NCI-H2107 treated with DMSO at 0.1 percent for 48 hours (cell line): Measurements from ENCODE around the gene PKP1.

ENCODE experiments used
- DNase-seq: peaks from one replicate; lab custom pipeline; 2025; ENCODE audit not compliant: unreplicated experiment; lab: John Stamatoyannopoulos, UW

Gene PKP1

GRCh38 chr1:201361652-201362504 lies 78.6 kb downstream of the PKP1 start:
- DNase-seq, result no peak

GRCh38 chr1:201362906-201363305 lies 79.6 kb downstream of the PKP1 start:
- no peak for DNase-seq

- no peak for DNase-seq
Observed at GRCh38 chr1:201363467-201363866, 80.2 kb downstream of the PKP1 start.

- no peak for DNase-seq
Observed at GRCh38 chr1:201364808-201365105, 81.5 kb downstream of the PKP1 start.

GRCh38 chr1:201365251-201365650 lies 81.9 kb downstream of the PKP1 start:
- DNase-seq, result no peak

GRCh38 chr1:201366696-201367095 lies 83.4 kb downstream of the PKP1 start:
- DNase-seq, result no peak

- DNase-seq, result no peak
Observed at GRCh38 chr1:201369209-201369608, 85.9 kb downstream of the PKP1 start.

GRCh38 chr1:201370500-201370899 lies 87.2 kb downstream of the PKP1 start:
- DNase-seq, result no peak

GRCh38 chr1:201371276-201371675 lies 88.0 kb downstream of the PKP1 start:
- no peak for DNase-seq

GRCh38 chr1:201371792-201372191 lies 88.5 kb downstream of the PKP1 start:
- DNase-seq, result no peak

GRCh38 chr1:201374364-201374763 lies 91.1 kb downstream of the PKP1 start:
- DNase-seq, result peak; percentile 60

GRCh38 chr1:201375169-201375568 lies 91.9 kb downstream of the PKP1 start:
- no peak for DNase-seq

- DNase-seq, result no peak
Observed at GRCh38 chr1:201376107-201376463, 92.8 kb downstream of the PKP1 start.

- no peak for DNase-seq
Observed at GRCh38 chr1:201376464-201377374, 93.4 kb downstream of the PKP1 start.

- no peak for DNase-seq
Observed at GRCh38 chr1:201377611-201378092, 94.3 kb downstream of the PKP1 start, which contains the start of gene TNNT2. TSS of gene TNNT2 (minus strand) at chr1:201377680. CDS start at chr1:201373254, 4,426 bp downstream.

GRCh38 chr1:201378804-201379203 lies 95.5 kb downstream of the PKP1 start:
- DNase-seq, result no peak

GRCh38 chr1:201379733-201380242 lies 96.5 kb downstream of the PKP1 start:
- no peak for DNase-seq

GRCh38 chr1:201381130-201381529 lies 97.8 kb downstream of the PKP1 start:
- peak; percentile 85 for DNase-seq
